Esophagus (tissue), 2 donors: Measurements from ENCODE around the gene H6PD. TPM values are rescaled to one million over a fixed set of nuclear protein-coding genes. Genes with fewer than 3 reads are reported as not detected.

ENCODE experiments used
- H3K27ac ChIP-seq, 2 donors: one replicate each; pipeline ENCODE4 v1.5.1; 2013; ENCODE audit warnings: low read depth in 2 of 2, mild to moderate bottlenecking in 2 of 2, inconsistent platforms in 1 of 2, low read length in 1 of 2, moderate library complexity in 1 of 2
- H3K27me3 ChIP-seq, 2 donors: one replicate each; pipeline ENCODE4 v1.6.1; 2013; ENCODE audit warnings: low read length in 2 of 2, control low read depth in 1 of 2, mild to moderate bottlenecking in 1 of 2; ENCODE audit not compliant: insufficient read depth in 2 of 2, control insufficient read depth in 1 of 2
- H3K36me3 ChIP-seq, 2 donors: one replicate each; pipeline ENCODE4 v1.6.1; 2013; ENCODE audit warnings: low read length in 1 of 2; ENCODE audit not compliant: control insufficient read depth in 2 of 2, insufficient read depth in 2 of 2
- H3K4me1 ChIP-seq, 2 donors: one replicate each; pipeline ENCODE4 v1.6.1; 2013; ENCODE audit warnings: low read length in 1 of 2; ENCODE audit not compliant: control insufficient read depth in 2 of 2, insufficient read depth in 2 of 2
- H3K4me3 ChIP-seq, 2 donors: one replicate each; pipeline ENCODE4 v1.5.1; 2013; ENCODE audit warnings: low read length in 2 of 2, mild to moderate bottlenecking in 2 of 2, low read depth in 1 of 2, moderate library complexity in 1 of 2
- H3K9me3 ChIP-seq, 2 donors: one replicate each; pipeline ENCODE4 v1.6.1; 2013; ENCODE audit warnings: mild to moderate bottlenecking in 2 of 2, low read depth in 1 of 2, low read length in 1 of 2, moderate library complexity in 1 of 2; ENCODE audit not compliant: control insufficient read depth in 2 of 2, insufficient read depth in 1 of 2
- WGBS, 2 donors: extraction: QIAGEN DNeasy Blood & Tissue Kit; methylation state at CpG; one replicate each; pipeline ENCODE4 v1.1.7; 2013; 5-methylcytosine and 5-hydroxymethylcytosine counted together
- polyA plus RNA-seq, 2 donors: library from polyadenylated mRNA; stranded (reverse); fragments of 200-250 nt; gene quantifications; one replicate each; pipeline ENCODE4 v1.2.3, GENCODE V29; 2013
- donor health status: healthy with polysubstance abuse.
- donor health status: Bipolar disorder and iron deficiency.

Gene H6PD
- polyA plus RNA-seq, 2 donors = 7.1 to 8.9 TPM

DNA sequence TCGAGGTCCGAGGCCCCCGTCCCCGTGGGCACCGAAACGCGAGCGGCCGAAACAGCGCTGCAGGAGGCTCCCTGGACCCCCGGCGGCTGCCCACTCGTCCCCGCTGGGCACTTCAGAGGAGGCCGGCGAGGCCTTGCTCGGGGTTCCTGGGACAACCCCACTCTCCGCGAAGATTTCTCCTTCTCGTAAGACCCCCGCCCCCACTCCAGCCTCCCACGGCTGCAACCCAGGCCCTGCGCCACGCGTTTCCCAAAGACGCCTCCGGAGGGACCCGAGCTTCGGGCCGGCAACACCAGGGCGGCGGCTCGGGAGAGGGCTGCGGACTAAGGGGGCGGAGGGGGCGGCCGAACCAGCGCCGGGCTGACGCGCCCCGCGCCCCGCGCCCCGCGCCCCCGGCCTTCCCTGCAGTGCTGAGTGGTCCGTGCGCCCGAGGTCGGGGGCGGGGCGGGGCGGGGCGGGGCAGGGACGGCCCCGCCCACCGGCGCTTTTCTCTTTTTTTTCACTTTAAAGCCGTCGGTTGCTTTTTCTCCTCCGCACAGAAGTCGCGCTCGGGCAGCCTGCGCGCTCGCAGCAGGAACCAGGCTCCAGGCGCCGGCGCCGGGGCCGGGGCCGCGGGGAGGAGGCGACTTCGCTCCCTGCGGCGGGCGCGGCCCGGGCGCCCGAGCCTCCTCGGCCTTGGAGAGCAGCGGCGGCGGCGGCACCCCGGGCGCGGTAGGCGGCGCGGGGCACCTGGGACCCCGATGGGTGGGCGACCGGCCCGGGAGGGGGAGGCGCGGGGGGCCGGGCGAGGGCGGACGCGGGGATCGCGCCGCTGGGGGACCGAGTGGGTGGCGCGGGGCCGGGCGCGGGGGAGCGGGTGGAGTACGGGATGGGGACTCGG, 58.0 kb downstream of the H6PD start, which contains the start of gene SPSB1:
TSS of gene SPSB1 (plus strand) at position 534 of the 880 bp plus-strand sequence. CDS start 62,998 bp downstream, outside the sequence.
- peaks cover 9 to 34% of the 10 kb centered on the region in 2 donors for H3K4me1 ChIP-seq
- peaks cover 0 to 4% of the 10 kb centered on the region in 2 donors for H3K9me3 ChIP-seq
- H3K27ac ChIP-seq = peak within 1 kb of the TSS; percentile 91 to 95
- H3K27me3 ChIP-seq = no peaks in the 10 kb centered on the region
- WGBS, 2 donors = 2 to 3% methylated on average over 71 to 119 of the region's 119 CpGs
- no peaks in the 10 kb centered on the region for H3K36me3 ChIP-seq
- H3K4me3 ChIP-seq = peak within 1 kb of the TSS; percentile 73 to 95

GRCh38 chr1:9293241-9293532, 58.6 kb downstream of the H6PD start:
- peaks cover 9 to 34% of the 10 kb centered on the region in 2 donors for H3K4me1 ChIP-seq

DNA sequence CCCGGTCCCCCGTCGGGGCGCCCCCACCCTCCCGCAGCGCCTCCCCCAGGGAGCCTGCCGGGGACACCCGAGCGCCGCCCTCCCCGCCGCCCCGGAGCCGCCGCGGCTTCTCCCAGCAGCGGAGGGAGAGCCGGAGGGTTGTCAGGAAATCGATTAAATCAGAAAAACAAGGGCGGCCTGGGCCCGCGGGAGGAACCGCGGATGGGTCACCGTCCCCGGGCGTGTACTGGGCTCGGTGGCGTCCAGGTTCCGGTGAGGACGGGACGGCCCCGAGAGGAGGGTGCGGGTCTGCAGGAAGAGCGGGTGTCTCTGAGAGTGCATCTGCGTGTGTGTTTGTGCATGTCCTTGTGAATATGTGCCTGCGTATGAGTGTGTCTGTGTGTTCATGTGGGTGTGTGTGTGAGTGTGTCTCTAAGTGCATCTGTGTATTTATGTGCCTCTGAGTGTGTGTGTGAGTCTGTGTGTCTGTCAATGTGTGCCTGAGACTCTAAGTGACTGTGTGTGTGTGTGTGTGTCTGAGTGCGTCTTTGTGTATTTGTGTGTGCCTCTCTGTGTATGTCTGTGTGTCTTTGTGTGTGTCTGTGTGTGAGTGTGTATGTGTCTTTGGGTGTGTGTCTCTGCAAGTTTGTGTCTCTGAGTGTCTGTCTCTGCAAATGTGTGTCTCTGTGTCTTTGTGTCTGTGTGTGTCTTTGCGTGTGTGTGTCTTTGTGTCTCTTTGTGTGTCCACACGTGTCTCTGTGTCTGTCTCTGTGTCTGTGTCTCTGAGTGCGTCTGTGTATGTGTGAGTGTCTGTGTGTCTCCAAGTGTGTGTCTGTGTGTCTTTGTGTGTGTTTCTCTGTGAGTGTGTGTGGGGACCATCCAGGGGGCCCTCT, 59.2 kb downstream of the H6PD start:
- H3K27me3 ChIP-seq = no peaks in the 10 kb centered on the region
- peaks cover 9 to 34% of the 10 kb centered on the region in 2 donors for H3K4me1 ChIP-seq
- no peaks in the 10 kb centered on the region for H3K9me3 ChIP-seq
- H3K36me3 ChIP-seq = no peaks in the 10 kb centered on the region
- WGBS, 2 donors = 2 to 3% methylated on average over 33 to 41 of the region's 41 CpGs
- H3K4me3 ChIP-seq = peak overlapping the region; percentile 73 to 95
- peak overlapping the region; percentile 91 to 95 for H3K27ac ChIP-seq

More at GRCh38 chr1:9293241-9293532, 58.6 kb downstream of the H6PD start:
- no peaks in the 10 kb centered on the region for H3K36me3 ChIP-seq
- peak overlapping the region; percentile 91 to 95 for H3K27ac ChIP-seq
- WGBS, 2 donors = 0 to 1% methylated on average over 13 to 43 of the region's 43 CpGs
- H3K4me3 ChIP-seq = peak overlapping the region; percentile 73 to 95
- H3K9me3 ChIP-seq = peaks cover 0 to under 1% of the 10 kb centered on the region in 2 donors
- no peaks in the 10 kb centered on the region for H3K27me3 ChIP-seq

GRCh38 chr1:9294405-9294773, 59.8 kb downstream of the H6PD start:
- Histone ChIP-seq H3K27ac (peak overlapping the region; percentile 91 to 95), H3K4me3 (peak overlapping the region; percentile 73 to 95), H3K9me3 (no peaks in the 10 kb centered on the region), H3K36me3 (no peaks in the 10 kb centered on the region), H3K27me3 (no peaks in the 10 kb centered on the region), H3K4me1 (peaks cover 9 to 34% of the 10 kb centered on the region in 2 donors)
- 15 to 24% methylated on average over 6 of the region's 6 CpGs for WGBS, 2 donors

DNA sequence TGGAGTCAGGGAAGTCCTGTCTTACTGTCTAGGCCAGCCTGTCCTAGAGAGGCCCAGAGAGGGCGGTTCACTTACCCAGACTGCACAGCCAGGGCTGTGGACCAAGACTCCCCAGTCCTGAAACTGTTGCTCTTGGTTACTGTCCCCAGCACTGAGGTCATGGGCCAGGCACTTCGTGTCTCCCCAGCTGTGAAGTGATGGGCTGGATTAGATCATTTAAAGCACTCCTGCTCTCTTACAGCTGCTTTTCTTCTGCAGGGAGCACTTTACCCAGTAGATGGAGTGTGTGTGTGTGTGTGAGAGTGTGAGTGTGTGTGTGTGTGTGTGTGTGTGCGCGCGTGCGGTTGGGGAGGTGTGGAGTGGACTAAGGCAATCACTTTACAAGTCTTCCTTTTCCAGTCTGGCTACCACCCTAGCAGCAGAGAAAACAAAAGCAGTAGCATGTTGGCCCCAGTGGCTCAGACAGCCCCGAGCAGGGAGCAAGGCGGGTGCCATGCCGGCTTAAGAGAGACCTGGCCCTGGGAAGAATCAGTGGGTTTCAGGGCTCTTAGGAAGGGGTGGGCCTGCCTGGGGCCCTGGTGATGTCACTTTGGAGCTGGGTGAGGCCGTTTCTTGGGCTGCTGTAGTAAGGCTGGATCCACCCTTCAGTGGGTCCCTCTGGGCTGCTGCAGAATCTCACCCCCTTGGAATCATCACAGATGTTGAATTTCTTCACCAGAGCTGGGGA, 60.5 kb downstream of the H6PD start:
- no peaks in the 10 kb centered on the region for H3K36me3 ChIP-seq
- WGBS, 2 donors = 35 to 39% methylated on average over 10 of the region's 10 CpGs
- H3K27ac ChIP-seq = peak overlapping the region; percentile 67 to 89
- H3K4me1 ChIP-seq = peaks cover 9 to 35% of the 10 kb centered on the region in 2 donors
- no peaks in the 10 kb centered on the region for H3K27me3 ChIP-seq
- peak overlapping the region; percentile 31 to 95 for H3K4me3 ChIP-seq
- no peaks in the 10 kb centered on the region for H3K9me3 ChIP-seq

GRCh38 chr1:9295884-9296283, 61.3 kb downstream of the H6PD start:
- 73 to 83% methylated on average over 9 of the region's 9 CpGs for WGBS, 2 donors
- Histone ChIP-seq H3K9me3 (no peaks in the 10 kb centered on the region), H3K36me3 (peaks cover 0 to 3% of the 10 kb centered on the region in 2 donors), H3K27ac (peak overlapping the region; percentile 17 to 54), H3K4me1 (peaks cover 13 to 37% of the 10 kb centered on the region in 2 donors), H3K27me3 (no peaks in the 10 kb centered on the region), H3K4me3 (no peak overlapping the region)

DNA sequence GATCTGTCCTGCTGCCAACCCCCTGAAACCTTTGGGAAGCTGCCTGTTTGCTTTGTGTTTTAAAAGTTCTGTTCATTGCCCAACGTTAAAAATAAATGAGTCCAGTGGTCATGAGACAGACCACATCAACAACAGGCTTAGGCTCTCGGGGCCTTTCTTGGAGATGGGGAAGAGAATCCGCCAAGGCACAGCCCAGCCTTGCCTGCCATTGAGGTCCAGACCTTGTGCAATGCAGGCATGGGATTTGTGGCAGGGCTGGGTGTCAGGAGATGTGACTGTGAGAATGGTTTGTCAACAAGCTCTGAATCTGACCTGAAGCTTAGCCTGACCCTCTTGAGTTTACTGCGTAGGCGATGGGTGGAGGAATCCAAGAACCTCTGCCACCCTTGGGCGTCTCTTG, 62.3 kb downstream of the H6PD start:
- peaks cover 19 to 45% of the 10 kb centered on the region in 2 donors for H3K4me1 ChIP-seq
- H3K9me3 ChIP-seq = no peaks in the 10 kb centered on the region
- H3K27me3 ChIP-seq = no peaks in the 10 kb centered on the region
- H3K27ac ChIP-seq = peak overlapping the region; percentile 3 to 6
- no peak overlapping the region for H3K4me3 ChIP-seq
- peaks cover 0 to 4% of the 10 kb centered on the region in 2 donors for H3K36me3 ChIP-seq
- WGBS, 2 donors = 77 to 81% methylated on average over 6 of the region's 6 CpGs

- Histone ChIP-seq H3K27me3 (no peaks in the 10 kb centered on the region), H3K9me3 (no peaks in the 10 kb centered on the region), H3K4me3 (no peak overlapping the region), H3K36me3 (peaks cover 0 to 5% of the 10 kb centered on the region in 2 donors), H3K27ac (peak overlapping the region in 1 of 2 donors; percentile 56), H3K4me1 (peaks cover 20 to 51% of the 10 kb centered on the region in 2 donors)
- WGBS, 2 donors = 75 to 94% methylated on average over 9 of the region's 9 CpGs
Observed at GRCh38 chr1:9297831-9298230, 63.3 kb downstream of the H6PD start.

DNA sequence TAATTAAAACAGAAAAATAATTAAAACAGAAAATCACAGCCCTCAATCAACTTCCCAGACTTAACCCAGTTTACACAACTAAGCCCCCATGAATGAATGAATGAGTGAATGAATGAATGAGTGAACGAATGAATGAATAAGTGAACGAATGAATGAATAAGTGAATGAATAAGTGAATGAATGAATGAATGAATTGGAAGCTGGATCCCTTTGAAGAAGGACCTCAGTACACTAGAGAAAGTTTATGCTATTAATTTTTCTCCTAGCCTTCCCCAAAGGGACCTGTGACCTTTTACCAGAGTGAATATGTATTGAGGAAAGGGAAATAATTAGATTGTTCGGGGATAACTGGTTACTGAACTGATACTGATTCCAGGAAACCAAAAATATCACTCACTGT, 63.7 kb downstream of the H6PD start:
- H3K9me3 ChIP-seq = no peaks in the 10 kb centered on the region
- no peak overlapping the region for H3K4me3 ChIP-seq
- H3K4me1 ChIP-seq = peaks cover 20 to 52% of the 10 kb centered on the region in 2 donors
- no peaks in the 10 kb centered on the region for H3K27me3 ChIP-seq
- peaks cover 0 to 5% of the 10 kb centered on the region in 2 donors for H3K36me3 ChIP-seq
- H3K27ac ChIP-seq = no peak overlapping the region
- WGBS, 2 donors = 57 to 75% methylated on average over 3 of the region's 3 CpGs
